Activated CD8-positive, alpha-beta T cell treated with anti-CD3 and anti-CD28 coated beads for 36 hours (primary cell): ENCODE measurements around the gene KISS1R. TPM values are rescaled to one million over a fixed set of nuclear protein-coding genes. Genes with fewer than 3 reads are reported as not detected.

Source experiments
- ATAC-seq: fragments of 200-7000 bp; cut with Tn5 transposase; one replicate; pipeline ENCODE4 v1.10.0; 2021; ENCODE audit warnings: mild to moderate bottlenecking, moderate library complexity
- CTCF ChIA-PET: fragments of 350-600 bp; sonication (Branson Sonifier 250); formaldehyde crosslinking; loops from one replicate; lab custom pipeline; 2021; ENCODE audit warnings: antibody characterized with exemption; lab: Charles Lee
- POLR2A ChIA-PET: fragments of 350-600 bp; sonication (Branson Sonifier 250); formaldehyde crosslinking; loops from one replicate; lab custom pipeline; 2021; ENCODE audit warnings: antibody characterized with exemption; lab: Charles Lee
- DNase-seq: peaks from one replicate; pipeline ENCODE4 v3.0.0-alpha.2; 2020
- H3K27ac Mint-ChIP-seq: one replicate; pipeline ENCODE4 v1.8.0; 2021; ENCODE audit warnings: mild to moderate bottlenecking, mixed read lengths
- H3K27me3 Mint-ChIP-seq: one replicate; pipeline ENCODE4 v1.8.0; 2021; ENCODE audit warnings: mixed read lengths
- H3K36me3 Mint-ChIP-seq: one replicate; pipeline ENCODE4 v1.8.0; 2021; ENCODE audit warnings: low read depth, mixed read lengths
- H3K4me1 Mint-ChIP-seq: one replicate; pipeline ENCODE4 v1.8.0; 2021; ENCODE audit warnings: low read depth, mixed read lengths
- H3K4me3 Mint-ChIP-seq: one replicate; pipeline ENCODE4 v1.8.0; 2021; ENCODE audit warnings: mild to moderate bottlenecking, moderate library complexity, mixed read lengths
- H3K9me3 Mint-ChIP-seq: one replicate; pipeline ENCODE4 v1.8.0; 2021; ENCODE audit warnings: mixed read lengths
- intact Hi-C: fragments of 100-400 bp; cut with micrococcal nuclease; formaldehyde crosslinking; loops from one replicate; pipeline ENCODE4 v1.10.0; 2022
- total RNA-seq, 2 experiments: library from RNA; stranded (reverse); gene quantifications; one replicate each; pipeline ENCODE4 v1.2.3, GENCODE V29; 2021
- TF ChIP-seq, protein P1 (sequence below): fragments of 200-600 bp; IDR thresholded peaks from one replicate; pipeline ENCODE4 v1.8.0; 2022; ENCODE audit warnings: antibody characterized with exemption, mild to moderate bottlenecking

The KISS1R gene
- total RNA-seq, 2 experiments from 2014 or later: 14.0 to 15.5 TPM

DNA sequence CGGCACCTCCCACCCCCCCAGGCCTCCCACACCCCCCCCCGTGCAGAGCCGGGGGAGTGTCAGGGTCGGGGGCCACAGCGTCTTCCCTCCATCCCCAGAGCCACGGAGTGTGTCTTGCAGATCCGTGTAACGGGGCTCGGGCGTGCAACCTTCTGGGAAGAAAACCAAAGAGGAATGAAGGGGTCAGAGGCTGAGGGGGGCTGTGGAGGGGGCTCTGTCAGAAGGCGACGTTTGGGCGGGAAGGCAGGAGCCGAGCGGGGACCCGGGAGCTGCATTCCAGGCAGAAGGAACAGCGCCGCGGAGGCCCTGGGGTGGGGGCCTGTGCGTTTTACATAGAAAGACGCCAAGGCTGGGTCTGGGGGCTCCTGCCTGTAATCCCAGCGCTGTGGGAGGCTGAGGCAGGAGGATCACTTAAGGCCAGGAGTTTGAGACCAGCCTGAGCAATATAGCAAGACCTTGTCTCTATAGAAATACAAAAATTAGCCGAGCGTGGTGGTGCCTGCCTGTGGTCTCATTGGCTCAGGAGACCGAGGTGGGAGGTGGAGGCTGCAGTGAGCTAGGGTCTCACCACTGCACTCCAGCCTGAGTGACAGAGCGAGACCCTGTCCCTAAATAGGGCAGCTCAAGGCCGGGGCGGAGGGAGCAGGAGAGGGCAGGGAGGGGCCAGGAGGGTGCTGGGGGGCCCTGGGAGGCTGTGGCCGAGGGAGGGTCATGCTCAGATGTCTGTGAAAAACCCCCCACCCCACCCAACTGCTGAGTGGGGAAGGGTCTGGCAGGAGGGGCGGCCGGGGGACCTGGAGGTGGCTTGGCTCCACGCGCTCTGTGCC, 36.5 kb downstream of the KISS1R start:
- DNase-seq: no peak
- Mint-ChIP-seq H3K9me3 (no peaks in the 10 kb centered on the region), H3K27ac (no peak overlapping the region), H3K4me3 (no peak overlapping the region), H3K36me3 (no peaks in the 10 kb centered on the region), H3K4me1 (peaks cover 9% of the 10 kb centered on the region), H3K27me3 (no peaks in the 10 kb centered on the region)
- ChIA-PET CTCF (no interaction called here), POLR2A (no interaction called here)
- ATAC-seq: no peak
- intact Hi-C loops: no loop called here
- TF ChIP-seq, protein P1, sequence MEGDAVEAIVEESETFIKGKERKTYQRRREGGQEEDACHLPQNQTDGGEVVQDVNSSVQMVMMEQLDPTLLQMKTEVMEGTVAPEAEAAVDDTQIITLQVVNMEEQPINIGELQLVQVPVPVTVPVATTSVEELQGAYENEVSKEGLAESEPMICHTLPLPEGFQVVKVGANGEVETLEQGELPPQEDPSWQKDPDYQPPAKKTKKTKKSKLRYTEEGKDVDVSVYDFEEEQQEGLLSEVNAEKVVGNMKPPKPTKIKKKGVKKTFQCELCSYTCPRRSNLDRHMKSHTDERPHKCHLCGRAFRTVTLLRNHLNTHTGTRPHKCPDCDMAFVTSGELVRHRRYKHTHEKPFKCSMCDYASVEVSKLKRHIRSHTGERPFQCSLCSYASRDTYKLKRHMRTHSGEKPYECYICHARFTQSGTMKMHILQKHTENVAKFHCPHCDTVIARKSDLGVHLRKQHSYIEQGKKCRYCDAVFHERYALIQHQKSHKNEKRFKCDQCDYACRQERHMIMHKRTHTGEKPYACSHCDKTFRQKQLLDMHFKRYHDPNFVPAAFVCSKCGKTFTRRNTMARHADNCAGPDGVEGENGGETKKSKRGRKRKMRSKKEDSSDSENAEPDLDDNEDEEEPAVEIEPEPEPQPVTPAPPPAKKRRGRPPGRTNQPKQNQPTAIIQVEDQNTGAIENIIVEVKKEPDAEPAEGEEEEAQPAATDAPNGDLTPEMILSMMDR: no peak

DNA sequence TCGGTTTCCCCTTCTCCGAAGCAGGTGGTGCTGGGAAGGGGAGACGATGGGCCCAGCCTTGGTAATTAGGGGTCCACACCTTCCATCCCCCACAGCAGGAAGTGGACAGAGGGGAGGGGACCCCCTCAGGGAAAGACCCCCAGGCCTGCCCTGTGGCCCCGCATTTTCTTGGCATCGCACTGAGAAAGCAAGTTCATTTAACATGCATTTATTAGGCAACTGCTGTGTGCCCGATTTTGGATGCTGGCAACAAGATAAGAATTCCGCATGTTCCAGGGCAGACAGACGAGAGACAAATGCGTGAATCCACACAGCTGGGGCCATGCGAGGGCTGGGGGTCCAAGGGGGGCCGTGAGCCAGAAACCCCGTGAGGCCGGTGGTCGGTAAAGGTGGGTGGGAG, 37.1 kb downstream of the KISS1R start:
- TF ChIP-seq, protein P1: no peak
- intact Hi-C loops: no loop called here
- Mint-ChIP-seq H3K27ac (no peak overlapping the region), H3K4me3 (no peak overlapping the region), H3K27me3 (no peaks in the 10 kb centered on the region), H3K4me1 (peaks cover 12% of the 10 kb centered on the region), H3K36me3 (no peaks in the 10 kb centered on the region), H3K9me3 (no peaks in the 10 kb centered on the region)
- ChIA-PET POLR2A (no interaction called here), CTCF (no interaction called here)
- DNase-seq: no peak
- no peak for ATAC-seq

DNA sequence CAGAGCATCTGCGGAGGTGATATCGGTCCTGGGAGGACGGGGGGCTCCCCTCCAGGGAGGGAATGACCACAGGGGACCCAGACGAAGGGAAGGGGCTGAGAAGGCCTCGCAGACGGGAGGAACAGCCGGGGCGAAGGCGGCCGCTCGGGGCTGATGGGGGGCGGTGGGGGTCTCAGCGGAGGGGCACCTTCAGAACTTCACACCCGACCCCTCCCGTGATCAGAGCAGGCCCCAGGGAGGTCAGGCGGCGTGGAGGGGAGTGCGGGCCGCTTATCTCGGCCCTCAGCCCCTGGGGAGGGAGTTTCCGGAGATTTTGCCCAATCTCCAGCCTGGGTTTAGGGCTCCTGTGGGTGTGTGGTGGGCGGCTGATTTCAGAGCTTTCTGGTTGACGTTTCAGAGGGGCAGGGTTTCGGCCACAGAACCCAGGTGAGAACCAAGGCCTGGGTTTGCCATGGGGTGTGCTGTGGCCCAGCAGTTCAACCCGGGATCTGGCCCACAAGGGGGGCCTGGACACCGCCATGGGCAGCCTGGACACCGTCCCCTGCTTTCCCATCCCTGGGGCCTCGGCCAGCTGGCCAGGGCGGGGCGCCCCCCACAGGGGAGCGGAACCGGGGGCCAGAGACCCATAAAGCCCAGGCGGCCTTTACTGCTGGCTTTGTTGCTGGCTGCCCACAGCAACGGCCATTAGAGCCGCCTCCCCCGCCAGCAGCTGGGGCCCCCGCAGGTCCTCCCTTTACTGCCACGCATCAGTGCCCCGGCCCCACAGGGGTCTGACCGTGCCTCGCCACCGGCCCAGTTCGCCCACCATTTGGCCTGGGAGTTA, 37.8 kb downstream of the KISS1R start:
- intact Hi-C loops: no loop called here
- Mint-ChIP-seq H3K4me3 (no peak overlapping the region), H3K4me1 (peaks cover 12% of the 10 kb centered on the region), H3K27me3 (no peaks in the 10 kb centered on the region), H3K27ac (no peak overlapping the region), H3K36me3 (no peaks in the 10 kb centered on the region), H3K9me3 (no peaks in the 10 kb centered on the region)
- ChIA-PET CTCF (no interaction called here), POLR2A (interaction anchor here (0.6 kb wide), 1 partner anchor 133 kb away, joined by 4 read pairs; no protein-coding TSS in a partner anchor)
- ATAC-seq: peak; percentile 12
- DNase-seq: no peak
- TF ChIP-seq, protein P1: no peak

DNA sequence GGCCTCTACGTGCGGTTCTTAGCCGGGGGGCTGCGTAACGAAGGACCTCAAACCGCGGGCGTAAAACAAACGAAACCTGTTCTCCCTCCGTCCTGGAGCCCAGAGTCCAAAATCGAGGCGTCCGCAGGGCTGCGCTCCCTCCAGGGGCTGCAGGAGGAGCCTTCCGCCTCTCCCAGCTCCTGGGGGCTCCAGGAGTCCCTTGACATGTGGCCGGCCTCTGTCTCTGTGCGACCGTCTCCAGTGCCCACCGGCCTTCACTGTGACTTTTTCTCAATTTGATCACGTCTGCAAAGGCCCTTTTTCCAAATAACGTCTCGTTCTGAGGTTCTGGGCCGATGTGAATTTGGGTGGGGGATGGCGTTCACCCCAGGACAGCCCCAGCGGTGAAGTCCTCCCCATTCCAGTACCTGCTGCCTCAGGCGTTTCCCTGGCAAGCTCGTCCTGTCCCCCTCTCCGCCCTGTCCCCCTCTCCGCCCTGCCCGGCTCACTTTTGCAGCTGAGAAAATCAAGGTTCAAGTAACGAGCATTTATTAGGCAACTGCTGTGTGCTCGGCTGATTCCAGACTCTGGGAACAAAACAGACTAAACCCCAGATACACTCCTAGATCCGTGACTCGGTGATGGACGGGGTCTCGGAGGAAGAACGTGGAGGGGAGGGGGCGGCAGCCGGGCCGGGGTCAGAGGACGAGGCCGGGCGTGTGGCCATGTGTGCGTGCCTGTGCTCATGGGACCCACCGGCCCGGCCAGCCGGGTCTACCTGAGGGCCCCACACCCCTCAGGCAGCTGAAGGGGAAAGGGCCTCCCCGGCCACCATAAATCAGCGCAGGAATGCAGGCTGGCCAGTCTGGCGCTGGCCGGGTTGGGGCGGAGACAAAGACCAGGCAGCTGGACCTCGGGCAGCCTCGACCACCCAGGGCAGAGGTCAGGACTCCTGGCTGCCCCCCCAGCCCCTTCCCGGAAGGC, 39.0 kb downstream of the KISS1R start:
- ChIA-PET POLR2A (interaction anchor here (0.6 kb wide), 2 partner anchors 148 to 262 kb away, joined by 3 read pairs; no protein-coding TSS in a partner anchor), CTCF (no interaction called here)
- ATAC-seq: no peak
- H3K27me3 Mint-ChIP-seq: no peaks in the 10 kb centered on the region
- H3K4me3 Mint-ChIP-seq: no peak overlapping the region
- no peaks in the 10 kb centered on the region for H3K9me3 Mint-ChIP-seq
- no peak for DNase-seq
- no peak overlapping the region for H3K27ac Mint-ChIP-seq
- no peaks in the 10 kb centered on the region for H3K36me3 Mint-ChIP-seq
- intact Hi-C loops: no loop called here
- peaks cover 12% of the 10 kb centered on the region for H3K4me1 Mint-ChIP-seq
- TF ChIP-seq, protein P1: no peak
